Breast epithelium (tissue), 3 donors: ENCODE results near the gene IL1RL2.

ENCODE experiments used
- POLR2A ChIP-seq: fragments of 450-650 bp; IDR thresholded peaks from one replicate; pipeline ENCODE4 v1.6.1; 2016; ENCODE audit warnings: antibody characterized with exemption, mild to moderate bottlenecking, moderate library complexity
- POLR2AphosphoS5 ChIP-seq, 3 donors: sonication (generic); formaldehyde crosslinking; IDR thresholded peaks; one replicate each; pipeline ENCODE4 v1.6.1; 2017; ENCODE audit warnings: antibody characterized with exemption in 3 of 3
- TF ChIP-seq, protein P1 (sequence below), 3 donors: fragments of 450-650 bp; IDR thresholded peaks; one replicate each; pipeline ENCODE4 v1.5.1; 2016 to 2017; ENCODE audit warnings: antibody characterized with exemption in 3 of 3, mild to moderate bottlenecking in 3 of 3, moderate library complexity in 3 of 3

DNA sequence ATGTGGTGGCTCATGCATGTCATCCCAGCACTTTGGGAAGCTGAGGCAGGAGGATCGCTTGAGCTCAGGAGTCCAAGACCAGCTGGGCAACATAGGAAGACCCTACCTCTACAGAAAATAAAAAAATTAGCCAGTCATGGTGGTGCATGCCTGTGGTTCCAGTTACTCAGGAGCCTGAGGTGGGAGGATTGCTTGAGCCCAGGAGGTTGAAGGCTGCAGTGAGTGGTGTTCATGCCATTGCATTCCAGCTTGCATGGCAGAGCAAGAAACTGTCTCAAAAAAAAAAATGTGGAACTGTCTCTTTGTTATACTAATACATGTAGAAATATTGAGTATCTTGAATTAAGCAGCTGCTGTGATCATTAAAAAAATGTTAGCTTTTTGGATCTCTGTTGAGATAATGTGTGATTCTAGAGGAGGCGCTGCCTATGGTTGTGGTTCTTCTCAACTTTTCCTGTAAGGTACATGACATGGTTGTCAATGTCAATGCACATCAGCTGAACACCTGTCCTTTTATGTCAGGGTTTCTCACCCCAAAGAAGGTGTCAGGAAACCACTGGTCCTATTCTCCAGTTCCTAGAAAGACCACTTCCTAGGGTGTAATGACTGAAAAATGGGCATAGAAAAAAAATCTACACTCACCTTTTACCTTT is 89.9 kb downstream of the IL1RL2 start:
- TF ChIP-seq POLR2AphosphoS5 (IDR thresholded peaks at IDR 0.05) = no peak
- TF ChIP-seq, protein P1, sequence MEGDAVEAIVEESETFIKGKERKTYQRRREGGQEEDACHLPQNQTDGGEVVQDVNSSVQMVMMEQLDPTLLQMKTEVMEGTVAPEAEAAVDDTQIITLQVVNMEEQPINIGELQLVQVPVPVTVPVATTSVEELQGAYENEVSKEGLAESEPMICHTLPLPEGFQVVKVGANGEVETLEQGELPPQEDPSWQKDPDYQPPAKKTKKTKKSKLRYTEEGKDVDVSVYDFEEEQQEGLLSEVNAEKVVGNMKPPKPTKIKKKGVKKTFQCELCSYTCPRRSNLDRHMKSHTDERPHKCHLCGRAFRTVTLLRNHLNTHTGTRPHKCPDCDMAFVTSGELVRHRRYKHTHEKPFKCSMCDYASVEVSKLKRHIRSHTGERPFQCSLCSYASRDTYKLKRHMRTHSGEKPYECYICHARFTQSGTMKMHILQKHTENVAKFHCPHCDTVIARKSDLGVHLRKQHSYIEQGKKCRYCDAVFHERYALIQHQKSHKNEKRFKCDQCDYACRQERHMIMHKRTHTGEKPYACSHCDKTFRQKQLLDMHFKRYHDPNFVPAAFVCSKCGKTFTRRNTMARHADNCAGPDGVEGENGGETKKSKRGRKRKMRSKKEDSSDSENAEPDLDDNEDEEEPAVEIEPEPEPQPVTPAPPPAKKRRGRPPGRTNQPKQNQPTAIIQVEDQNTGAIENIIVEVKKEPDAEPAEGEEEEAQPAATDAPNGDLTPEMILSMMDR (IDR thresholded peaks at IDR 0.05) = no peak
- TF ChIP-seq POLR2A = no peak
